Measurements from ENCODE around the gene PLA2G2C.

DNA sequence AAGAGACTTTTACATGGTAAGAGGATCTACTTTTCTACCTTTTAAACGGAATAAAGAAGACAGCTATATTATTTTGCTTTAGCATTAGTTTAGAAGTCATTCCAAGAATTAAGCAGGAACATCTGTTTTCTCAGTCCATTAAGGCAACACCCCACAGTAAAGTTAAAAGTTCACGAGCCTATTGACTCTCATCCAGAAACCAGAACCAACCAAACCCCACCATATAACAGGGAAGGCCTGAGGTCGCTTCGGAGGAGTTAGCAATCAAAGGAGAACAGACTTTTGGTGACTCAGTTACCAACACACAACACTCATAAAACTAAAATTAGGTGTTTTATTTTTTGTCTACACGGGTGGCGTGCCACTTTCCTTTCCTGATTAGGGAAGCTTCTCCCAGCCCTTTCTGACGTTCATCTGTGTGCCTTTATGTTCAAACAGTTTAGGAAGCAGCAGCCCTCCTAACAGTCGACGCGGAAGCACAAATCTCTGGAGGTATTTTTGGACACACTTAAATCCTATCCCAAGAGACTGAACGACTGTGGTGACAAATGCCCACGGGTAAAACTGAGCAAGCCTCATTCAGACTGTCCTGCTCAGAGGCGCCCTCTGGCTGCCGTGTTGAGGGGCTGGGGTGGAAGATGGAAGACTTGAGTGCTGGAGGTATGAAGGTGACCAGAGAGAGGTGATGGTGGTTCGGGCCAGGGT lies 8.6 kb upstream of the PLA2G2C start:
- TF ChIP-seq, protein P1, sequence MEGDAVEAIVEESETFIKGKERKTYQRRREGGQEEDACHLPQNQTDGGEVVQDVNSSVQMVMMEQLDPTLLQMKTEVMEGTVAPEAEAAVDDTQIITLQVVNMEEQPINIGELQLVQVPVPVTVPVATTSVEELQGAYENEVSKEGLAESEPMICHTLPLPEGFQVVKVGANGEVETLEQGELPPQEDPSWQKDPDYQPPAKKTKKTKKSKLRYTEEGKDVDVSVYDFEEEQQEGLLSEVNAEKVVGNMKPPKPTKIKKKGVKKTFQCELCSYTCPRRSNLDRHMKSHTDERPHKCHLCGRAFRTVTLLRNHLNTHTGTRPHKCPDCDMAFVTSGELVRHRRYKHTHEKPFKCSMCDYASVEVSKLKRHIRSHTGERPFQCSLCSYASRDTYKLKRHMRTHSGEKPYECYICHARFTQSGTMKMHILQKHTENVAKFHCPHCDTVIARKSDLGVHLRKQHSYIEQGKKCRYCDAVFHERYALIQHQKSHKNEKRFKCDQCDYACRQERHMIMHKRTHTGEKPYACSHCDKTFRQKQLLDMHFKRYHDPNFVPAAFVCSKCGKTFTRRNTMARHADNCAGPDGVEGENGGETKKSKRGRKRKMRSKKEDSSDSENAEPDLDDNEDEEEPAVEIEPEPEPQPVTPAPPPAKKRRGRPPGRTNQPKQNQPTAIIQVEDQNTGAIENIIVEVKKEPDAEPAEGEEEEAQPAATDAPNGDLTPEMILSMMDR (IDR thresholded peaks at IDR 0.05; ENCODE audit: insufficient read depth, low read length), result peak; percentile 74
- TF ChIP-seq POLR2AphosphoS5 (IDR thresholded peaks at IDR 0.05; ENCODE audit: low read depth), result no peak
- TF ChIP-seq GABPA (IDR thresholded peaks at IDR 0.05; ENCODE audit: low read depth), result no peak
